T-helper 1 cell treated with Interleukin-12 subunit alpha and Interleukin-12 subunit beta and Interleukin-4 antibody, amounts not matched to agents 30 μg/mL and 1 μg/mL, for 36 hours (primary cell): Measurements from ENCODE around the gene SPPL2C.
"Not testable (repeated sequence)": the region's sequence is repeated elsewhere in the genome, so short reads cannot be mapped to it uniquely, and the experiment has no call there.

ENCODE experiments used
- H3K27ac Mint-ChIP-seq: one replicate; pipeline ENCODE4 v1.8.0; 2021; ENCODE audit warnings: mild to moderate bottlenecking, mixed read lengths
- H3K27me3 Mint-ChIP-seq: one replicate; pipeline ENCODE4 v1.8.0; 2021; ENCODE audit warnings: low read depth, mixed read lengths
- H3K36me3 Mint-ChIP-seq: one replicate; pipeline ENCODE4 v1.8.0; 2021; ENCODE audit warnings: low read depth, mixed read lengths
- H3K4me1 Mint-ChIP-seq: one replicate; pipeline ENCODE4 v1.8.0; 2021; ENCODE audit warnings: low read depth, mixed read lengths
- H3K4me3 Mint-ChIP-seq: one replicate; pipeline ENCODE4 v1.8.0; 2021; ENCODE audit warnings: mild to moderate bottlenecking, moderate library complexity, mixed read lengths
- H3K9me3 Mint-ChIP-seq: one replicate; pipeline ENCODE4 v1.8.0; 2021; ENCODE audit warnings: mixed read lengths

SPPL2C gene

DNA sequence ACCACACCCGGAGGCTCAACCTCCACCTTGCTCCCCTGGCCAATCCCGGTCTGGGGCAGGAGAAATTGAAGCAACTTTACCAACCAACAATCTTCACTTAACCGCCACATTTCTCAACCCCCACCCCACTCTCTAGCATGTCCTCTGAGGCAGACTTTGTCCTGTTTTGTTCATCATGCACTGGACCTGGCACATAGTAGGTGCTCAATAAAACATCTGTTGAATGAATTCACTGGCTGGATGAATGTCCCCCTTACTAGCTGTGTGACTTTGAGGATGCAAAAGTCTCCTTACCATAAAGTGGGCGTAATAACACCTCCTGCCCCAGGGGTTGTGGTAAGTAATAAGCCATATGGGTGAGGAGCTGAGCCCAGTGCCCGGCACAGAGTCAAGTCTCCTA is 5.8 kb downstream of the SPPL2C start:
- no peak overlapping the region for H3K4me3 Mint-ChIP-seq
- H3K4me1 Mint-ChIP-seq, result peaks cover 4% of the 10 kb centered on the region
- H3K36me3 Mint-ChIP-seq, result no peaks in the 10 kb centered on the region
- no peak overlapping the region for H3K27ac Mint-ChIP-seq
- H3K27me3 Mint-ChIP-seq, result peaks cover 4% of the 10 kb centered on the region
- H3K9me3 Mint-ChIP-seq, result no peaks in the 10 kb centered on the region

- Mint-ChIP-seq H3K27ac (no peak overlapping the region), H3K9me3 (no peaks in the 10 kb centered on the region), H3K36me3 (no peaks in the 10 kb centered on the region), H3K4me3 (no peak overlapping the region), H3K27me3 (peaks cover 8% of the 10 kb centered on the region), H3K4me1 (peaks cover 4% of the 10 kb centered on the region)
These were observed 6.3 kb downstream of the SPPL2C start for GRCh38 chr17:45851022-45851421.

DNA sequence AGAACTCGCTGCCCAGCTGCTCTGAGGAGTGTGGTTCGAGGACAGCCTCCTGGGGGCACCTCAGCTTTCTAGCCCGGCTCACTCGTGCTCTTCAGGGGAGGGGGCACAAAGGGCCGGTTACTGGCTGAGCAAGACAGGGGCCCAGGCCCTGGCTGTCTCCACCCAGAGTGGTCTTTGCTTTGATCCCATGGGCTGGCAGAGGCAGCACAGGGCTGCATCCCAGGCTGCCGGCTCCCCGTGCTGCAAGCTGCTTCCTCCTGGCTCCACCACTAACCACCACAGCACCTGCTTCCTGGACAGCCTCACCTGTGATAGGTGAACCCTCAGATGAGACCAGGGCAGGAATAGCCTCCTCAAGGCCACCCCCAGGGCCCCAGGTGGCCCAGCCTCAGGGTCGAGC is 6.8 kb downstream of the SPPL2C start:
- Mint-ChIP-seq H3K36me3 (no peaks in the 10 kb centered on the region), H3K4me3 (no peak overlapping the region), H3K4me1 (peaks cover 4% of the 10 kb centered on the region), H3K27ac (no peak overlapping the region), H3K9me3 (no peaks in the 10 kb centered on the region), H3K27me3 (peaks cover 8% of the 10 kb centered on the region)

GRCh38 chr17:45851873-45852272 is 7.2 kb downstream of the SPPL2C start:
- Mint-ChIP-seq H3K27me3 (peaks cover 8% of the 10 kb centered on the region), H3K9me3 (no peaks in the 10 kb centered on the region), H3K36me3 (no peaks in the 10 kb centered on the region), H3K4me3 (no peak overlapping the region), H3K27ac (no peak overlapping the region), H3K4me1 (peaks cover 4% of the 10 kb centered on the region)

- Mint-ChIP-seq H3K4me1 (peaks cover 4% of the 10 kb centered on the region), H3K9me3 (no peaks in the 10 kb centered on the region), H3K27ac (no peak overlapping the region), H3K36me3 (no peaks in the 10 kb centered on the region), H3K4me3 (no peak overlapping the region), H3K27me3 (peaks cover 11% of the 10 kb centered on the region)
These were observed 8.0 kb downstream of the SPPL2C start for GRCh38 chr17:45852535-45853297.

DNA sequence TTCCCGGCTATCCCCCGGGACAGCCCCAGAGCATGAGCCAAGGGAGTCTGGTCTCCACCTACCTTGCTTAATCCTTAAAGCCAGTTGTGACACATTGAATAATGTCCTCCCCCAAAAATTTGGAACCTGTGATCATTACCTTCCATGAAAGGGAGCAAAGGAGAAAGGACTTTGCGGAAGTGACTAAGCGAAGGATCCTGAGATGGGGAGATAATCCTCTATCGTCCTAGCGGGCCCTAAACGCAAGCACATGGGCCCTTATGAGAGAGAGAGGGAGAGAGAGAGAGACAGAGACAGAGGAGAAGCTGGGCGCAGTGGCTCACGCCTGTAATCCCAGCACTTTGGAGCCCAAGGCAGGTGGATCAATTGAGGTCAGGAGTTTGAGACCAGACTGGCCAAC is 9.5 kb downstream of the SPPL2C start:
- H3K27ac Mint-ChIP-seq, result no peak overlapping the region
- peaks cover 16% of the 10 kb centered on the region for H3K27me3 Mint-ChIP-seq
- H3K4me3 Mint-ChIP-seq, result no peak overlapping the region
- peaks cover 4% of the 10 kb centered on the region for H3K4me1 Mint-ChIP-seq
- H3K36me3 Mint-ChIP-seq, result no peaks in the 10 kb centered on the region
- H3K9me3 Mint-ChIP-seq, result no peaks in the 10 kb centered on the region

- Mint-ChIP-seq H3K4me1 (peaks cover 4% of the 10 kb centered on the region), H3K9me3 (no peaks in the 10 kb centered on the region), H3K27me3 (peaks cover 16% of the 10 kb centered on the region), H3K36me3 (no peaks in the 10 kb centered on the region), H3K27ac (no peak overlapping the region), H3K4me3 (no peak overlapping the region)
These were observed 11.1 kb downstream of the SPPL2C start for GRCh38 chr17:45855691-45856336.

DNA sequence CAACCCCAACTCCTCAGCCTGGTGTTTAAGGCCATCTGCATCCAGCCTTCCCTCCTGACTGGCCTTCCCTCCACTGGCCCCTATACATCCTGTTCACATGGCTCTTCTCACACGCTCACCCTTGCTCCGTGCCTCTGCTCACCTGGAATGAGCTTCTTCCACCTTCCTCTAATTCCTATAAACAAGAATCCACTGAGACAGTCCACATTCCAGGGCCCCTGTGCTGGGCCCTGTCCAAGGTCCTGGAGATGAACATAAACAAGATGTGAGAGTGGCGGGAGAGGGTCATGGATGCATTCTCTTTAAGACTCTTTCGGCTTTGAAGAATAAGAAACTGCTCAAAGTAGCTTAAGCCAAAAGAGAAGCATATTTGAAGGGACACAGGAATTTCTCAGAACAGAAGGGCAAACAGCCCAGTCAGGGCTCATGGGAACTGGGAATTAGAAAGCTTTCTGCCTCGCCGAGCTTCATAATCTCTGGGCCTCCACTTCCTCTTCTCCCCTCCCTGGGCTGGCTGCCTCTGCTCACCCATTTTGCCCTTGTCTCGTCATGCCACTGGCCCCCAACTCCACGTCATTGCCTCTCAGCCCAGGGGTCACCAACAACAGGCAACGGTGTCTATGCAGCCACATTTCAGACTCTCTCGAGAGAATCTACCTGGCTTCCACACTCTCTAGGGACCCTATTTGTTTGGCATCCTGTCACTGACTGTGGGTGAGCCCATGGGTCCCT is 13.5 kb downstream of the SPPL2C start:
- H3K27me3 Mint-ChIP-seq, result peaks cover 14% of the 10 kb centered on the region
- no peak overlapping the region for H3K27ac Mint-ChIP-seq
- H3K9me3 Mint-ChIP-seq, result no peaks in the 10 kb centered on the region
- H3K36me3 Mint-ChIP-seq, result no peaks in the 10 kb centered on the region
- H3K4me1 Mint-ChIP-seq, result no peaks in the 10 kb centered on the region
- no peak overlapping the region for H3K4me3 Mint-ChIP-seq

- Mint-ChIP-seq H3K4me3 (no peak overlapping the region), H3K27me3 (peaks cover 27% of the 10 kb centered on the region), H3K4me1 (peaks cover 10% of the 10 kb centered on the region), H3K9me3 (no peaks in the 10 kb centered on the region), H3K36me3 (no peaks in the 10 kb centered on the region), H3K27ac (no peak overlapping the region)
These were observed 16.5 kb downstream of the SPPL2C start for GRCh38 chr17:45861165-45861564.

DNA sequence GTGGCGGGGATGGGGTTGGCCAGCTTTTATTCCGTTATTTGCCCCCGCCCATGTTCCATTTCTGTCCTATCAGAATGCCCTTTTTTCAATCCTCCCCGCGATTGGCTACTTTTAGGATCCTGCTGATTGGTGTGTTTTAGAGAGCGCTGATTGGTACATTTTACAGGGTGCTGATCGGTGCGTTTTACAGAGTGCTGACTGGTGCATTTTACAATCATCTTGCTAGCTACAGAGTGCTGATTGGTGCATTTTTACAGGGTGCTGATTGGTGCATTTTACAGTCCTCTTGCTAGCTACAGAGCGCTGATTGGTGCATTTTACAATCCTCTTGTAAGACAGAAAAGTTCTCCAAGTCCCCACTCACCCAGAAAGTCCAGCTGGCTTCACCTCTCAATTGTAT is 17.4 kb downstream of the SPPL2C start:
- not testable (repeated sequence) for H3K4me3 Mint-ChIP-seq

DNA sequence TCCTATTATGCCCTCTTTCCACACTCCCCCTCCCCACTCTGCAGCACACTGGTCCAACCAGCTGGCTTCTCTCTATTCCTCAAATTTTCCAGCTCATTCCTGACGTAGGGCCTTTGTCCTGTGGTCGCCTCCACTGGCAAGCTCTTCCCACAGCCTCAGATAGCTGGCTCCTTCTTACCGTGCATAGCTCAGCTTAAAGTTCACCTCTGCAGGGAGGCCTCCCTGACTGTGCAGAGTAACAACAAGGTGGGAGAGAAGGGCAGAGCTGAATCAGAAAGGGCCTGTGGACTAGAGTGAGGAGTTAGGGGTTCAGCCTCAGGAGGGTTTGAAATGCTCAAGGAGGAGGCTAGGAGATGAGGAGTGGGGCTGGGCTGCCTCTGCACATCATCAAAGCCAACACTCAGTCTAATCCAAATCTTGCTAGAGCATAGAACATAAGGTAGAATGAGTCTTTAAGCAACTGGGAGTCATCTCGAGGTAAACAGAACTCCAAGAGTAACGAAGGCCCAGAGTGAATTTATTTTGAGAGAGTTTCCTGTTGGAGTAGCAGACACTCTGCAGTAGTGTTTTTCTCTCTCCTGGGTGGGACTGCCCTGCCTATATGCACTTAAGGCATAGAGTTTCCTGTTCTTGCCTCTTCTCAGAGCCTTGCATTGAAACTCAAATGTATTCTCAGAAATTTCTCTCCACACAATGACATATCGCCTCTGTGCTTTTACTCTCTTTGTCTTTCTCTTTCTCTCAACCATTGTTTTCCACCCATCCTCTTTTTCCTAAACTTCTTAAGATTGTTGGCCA is 19.4 kb downstream of the SPPL2C start:
- no peaks in the 10 kb centered on the region for H3K36me3 Mint-ChIP-seq
- H3K9me3 Mint-ChIP-seq, result no peaks in the 10 kb centered on the region
- peak overlapping the region; percentile 27 for H3K27ac Mint-ChIP-seq
- peaks cover 20% of the 10 kb centered on the region for H3K27me3 Mint-ChIP-seq
- H3K4me1 Mint-ChIP-seq, result peaks cover 19% of the 10 kb centered on the region
- peak overlapping the region; percentile 27 for H3K4me3 Mint-ChIP-seq

More for the DNA sequence above, 17.4 kb downstream of the SPPL2C start:
- Mint-ChIP-seq H3K4me1 (peaks cover 10% of the 10 kb centered on the region), H3K27me3 (peaks cover 27% of the 10 kb centered on the region)
- not testable (repeated sequence) for H3K27ac Mint-ChIP-seq, H3K36me3 Mint-ChIP-seq, H3K9me3 Mint-ChIP-seq

DNA sequence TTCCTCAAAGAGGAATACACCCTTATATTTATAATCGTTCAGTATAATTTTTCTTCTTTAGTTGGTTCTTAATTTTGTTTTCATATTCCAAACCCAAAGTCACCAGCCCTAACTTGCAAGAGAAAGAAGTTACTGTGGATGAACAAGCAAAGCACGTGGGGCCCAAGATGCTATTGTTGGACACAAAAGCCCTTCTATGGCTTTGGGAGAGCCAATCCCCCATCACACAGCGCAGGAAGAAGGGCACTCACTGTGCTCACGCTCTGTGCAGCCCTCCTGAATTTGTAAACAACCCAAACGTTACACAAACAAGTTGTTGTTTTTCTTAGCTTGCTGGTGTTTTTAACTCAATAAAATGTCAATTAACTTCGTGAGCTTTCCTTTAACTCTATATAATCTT is 22.5 kb downstream of the SPPL2C start:
- no peaks in the 10 kb centered on the region for H3K36me3 Mint-ChIP-seq
- no peak overlapping the region for H3K27ac Mint-ChIP-seq
- peaks cover 19% of the 10 kb centered on the region for H3K4me1 Mint-ChIP-seq
- H3K4me3 Mint-ChIP-seq, result no peak overlapping the region
- H3K9me3 Mint-ChIP-seq, result no peaks in the 10 kb centered on the region
- peaks cover 17% of the 10 kb centered on the region for H3K27me3 Mint-ChIP-seq

- H3K27ac Mint-ChIP-seq, result no peak overlapping the region
- peaks cover 17% of the 10 kb centered on the region for H3K27me3 Mint-ChIP-seq
- H3K36me3 Mint-ChIP-seq, result no peaks in the 10 kb centered on the region
- no peaks in the 10 kb centered on the region for H3K9me3 Mint-ChIP-seq
- H3K4me3 Mint-ChIP-seq, result no peak overlapping the region
- H3K4me1 Mint-ChIP-seq, result peaks cover 19% of the 10 kb centered on the region
These were observed 23.0 kb downstream of the SPPL2C start for GRCh38 chr17:45867702-45868101.

DNA sequence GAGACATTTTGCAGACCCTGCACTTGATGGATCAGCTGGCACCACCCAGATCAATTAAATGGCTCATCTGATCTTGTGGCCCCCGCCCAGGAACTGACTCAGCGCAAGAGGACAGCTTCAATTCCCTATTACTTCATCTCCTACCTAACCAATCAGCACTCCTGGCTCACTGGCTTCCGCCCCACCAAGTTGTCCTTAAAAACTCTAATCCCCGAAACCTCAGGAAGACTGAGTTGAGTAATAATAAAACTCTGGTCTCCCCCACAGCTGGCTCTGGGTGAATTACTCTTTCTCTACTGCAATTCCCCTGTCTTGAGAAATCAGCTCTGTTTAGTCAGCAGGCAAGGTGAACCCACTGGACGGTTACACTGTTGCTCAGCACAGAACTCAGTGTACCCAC is 23.6 kb downstream of the SPPL2C start:
- Mint-ChIP-seq H3K36me3 (no peaks in the 10 kb centered on the region), H3K4me1 (peaks cover 19% of the 10 kb centered on the region), H3K9me3 (no peaks in the 10 kb centered on the region), H3K27me3 (peaks cover 17% of the 10 kb centered on the region), H3K27ac (no peak overlapping the region), H3K4me3 (no peak overlapping the region)
